Stimulated activated CD8-positive, alpha-beta memory T cell treated with anti-CD3 and anti-CD28 coated beads, Interleukin-4, amount 100 ng/mL, for 1 hour (primary cell): ENCODE results near the gene DDX49.
A peak's percentile ranks its signal among the peaks of the same experiment; 100 is the strongest.
"Not testable (repeated sequence)": the region's sequence is repeated elsewhere in the genome, so short reads cannot be mapped to it uniquely, and the experiment has no call there.

ENCODE experiments used
- DNase-seq, 2 donors: peaks; one replicate each; pipeline ENCODE4 v3.0.0-alpha.2; 2020; ENCODE audit warnings: low read depth in 2 of 2, low spot score in 1 of 2

The DDX49 gene

DNA sequence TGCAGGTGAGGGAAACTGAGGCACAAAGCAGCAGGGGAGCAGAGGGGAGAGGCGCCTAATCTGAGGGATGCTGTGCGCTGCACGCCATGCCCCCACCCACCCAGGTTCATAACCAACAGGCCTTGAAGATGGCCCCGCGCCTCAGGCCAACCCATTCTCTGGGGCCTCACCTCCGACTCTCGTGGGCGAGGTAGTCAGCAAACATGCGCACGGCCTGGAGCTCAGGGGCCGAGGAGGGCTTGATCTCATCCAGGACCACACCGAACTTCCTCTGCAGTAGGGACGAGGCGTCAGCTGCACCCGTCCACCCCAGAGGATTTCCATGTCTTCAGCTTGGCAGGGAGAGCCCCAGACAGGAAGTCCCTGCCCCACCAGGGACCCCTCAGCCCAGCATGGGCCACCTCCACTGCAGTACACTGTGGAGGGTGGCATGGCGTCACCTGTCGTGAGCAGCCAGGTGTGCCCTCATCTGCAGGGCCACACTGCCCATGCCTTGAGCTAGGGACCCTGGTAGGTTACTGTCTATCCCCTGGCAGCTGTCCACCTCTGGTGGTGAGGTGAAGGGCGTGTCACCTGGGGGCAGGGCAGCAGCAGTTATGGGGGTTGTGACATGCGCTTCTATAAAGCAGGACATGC lies 8.6 kb upstream of the DDX49 start:
- DNase-seq: no peak

DNA sequence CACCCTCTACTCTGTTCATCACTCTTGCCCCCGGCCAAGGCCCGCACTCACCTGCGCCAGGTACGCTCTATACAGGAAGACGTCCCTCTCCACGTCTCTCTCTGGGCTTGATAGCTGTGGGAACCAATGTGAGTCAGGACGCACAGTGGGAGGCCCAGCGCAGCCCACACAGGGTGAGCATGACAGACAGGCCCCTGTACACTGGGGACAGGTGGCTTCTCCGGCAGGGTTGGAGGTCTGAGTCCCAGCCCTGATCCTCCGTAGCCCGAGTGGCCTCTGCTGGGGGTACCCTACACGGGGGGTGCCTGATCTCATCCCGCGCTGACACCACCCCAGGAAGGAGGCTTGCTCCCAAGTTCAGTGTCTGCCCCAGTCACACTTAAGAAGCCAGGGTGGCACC lies 6.6 kb upstream of the DDX49 start:
- no peak for DNase-seq

GRCh38 chr19:18913466-18913865 lies 6.0 kb upstream of the DDX49 start:
- no peak for DNase-seq

DNA sequence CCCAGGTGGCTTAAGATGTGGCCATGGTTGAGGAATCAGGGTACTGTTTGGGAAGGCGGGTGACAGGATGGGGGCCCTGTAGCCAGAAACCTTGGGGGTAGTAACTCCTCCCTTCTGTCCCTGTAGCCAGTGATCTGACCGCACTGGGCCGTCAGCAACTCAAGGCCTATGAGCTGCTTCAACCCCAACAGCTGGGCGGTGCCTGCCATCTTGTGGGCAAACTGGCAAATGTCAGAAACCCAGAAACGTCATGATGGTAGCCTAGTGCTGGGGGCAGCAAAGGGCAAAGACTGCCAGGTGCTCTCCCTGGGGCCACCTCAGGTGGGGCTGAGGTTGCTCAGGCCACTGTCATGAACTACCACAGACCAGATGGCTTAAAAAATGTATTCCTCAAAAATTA lies 3.9 kb upstream of the DDX49 start:
- DNase-seq: no peak

GRCh38 chr19:18917593-18917992 lies 1.9 kb upstream of the DDX49 start:
- not testable (repeated sequence) for DNase-seq

DNA sequence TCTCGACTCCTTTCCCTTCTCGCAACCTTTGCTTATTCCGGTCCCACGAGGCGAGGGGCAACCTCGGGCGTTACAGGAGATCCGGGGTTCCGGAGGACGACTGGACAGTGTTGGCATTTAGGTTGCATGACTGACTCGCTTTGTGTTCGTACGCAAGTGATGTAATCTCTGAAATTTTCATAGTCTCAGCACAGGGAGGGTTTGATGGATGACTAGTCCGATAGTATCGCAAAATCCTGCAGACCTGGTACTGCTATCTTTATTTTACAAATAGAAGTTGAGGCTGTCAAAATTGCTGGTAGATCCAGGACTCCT lies 342 bp downstream of the DDX49 start:
- DNase-seq: no peak

GRCh38 chr19:18920400-18920799 lies 885 bp downstream of the DDX49 start:
- no peak for DNase-seq

GRCh38 chr19:18921593-18921992 lies 2.1 kb downstream of the DDX49 start:
- DNase-seq: no peak

DNA sequence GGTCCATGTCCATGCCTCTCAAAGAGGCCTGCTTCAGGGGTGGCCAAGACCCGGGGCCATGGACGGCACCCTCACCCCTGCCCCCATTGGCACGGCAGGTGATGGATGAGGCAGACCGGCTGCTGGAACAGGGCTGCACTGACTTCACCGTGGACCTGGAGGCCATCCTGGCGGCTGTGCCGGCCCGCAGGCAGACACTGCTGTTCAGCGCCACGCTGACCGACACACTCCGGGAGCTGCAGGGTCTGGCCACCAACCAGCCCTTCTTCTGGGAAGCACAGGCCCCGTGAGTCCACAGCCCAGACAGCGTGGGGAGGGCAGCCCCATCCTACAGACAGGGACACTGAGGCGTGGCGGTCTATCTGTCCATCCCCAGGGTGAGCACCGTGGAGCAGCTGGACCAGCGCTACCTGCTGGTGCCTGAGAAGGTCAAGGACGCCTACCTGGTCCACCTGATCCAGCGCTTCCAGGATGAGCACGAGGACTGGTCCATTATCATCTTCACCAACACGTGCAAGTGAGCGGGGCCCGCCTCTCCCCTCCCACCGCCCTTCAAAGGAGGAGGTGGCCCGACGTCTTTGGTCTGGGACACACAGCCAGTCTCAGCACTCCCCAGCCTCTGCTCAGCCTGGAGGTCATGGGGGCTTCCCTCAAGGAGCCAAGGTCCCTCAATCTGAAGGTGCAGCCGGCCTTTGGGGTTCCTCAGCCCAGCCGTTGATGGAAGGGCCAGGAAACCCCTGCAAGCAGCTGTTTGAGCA lies 2.9 kb downstream of the DDX49 start:
- no peak for DNase-seq

DNA sequence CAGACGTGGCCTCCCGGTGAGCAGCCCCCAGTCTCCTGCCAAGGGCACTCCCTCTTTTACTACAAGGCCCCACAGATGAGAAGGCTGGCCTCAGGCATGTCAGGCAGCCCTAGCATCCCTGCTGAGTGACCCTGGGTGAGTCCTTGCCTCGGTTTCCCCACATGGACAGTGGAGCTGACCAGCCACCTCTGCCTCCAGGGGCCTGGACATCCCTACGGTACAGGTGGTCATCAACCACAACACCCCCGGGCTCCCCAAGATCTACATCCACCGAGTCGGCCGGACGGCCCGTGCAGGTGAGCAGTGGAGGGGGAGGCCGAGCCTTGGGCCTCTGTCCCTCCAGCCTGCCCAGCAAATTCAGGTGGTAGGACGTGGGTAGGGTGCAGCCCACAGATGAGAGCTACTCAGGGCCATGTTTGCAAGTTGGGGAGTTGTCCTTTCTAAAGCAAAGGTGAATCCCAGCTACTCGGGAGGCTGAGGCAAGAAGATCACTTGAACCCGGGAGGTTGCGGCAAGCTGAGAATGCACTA lies 5.2 kb downstream of the DDX49 start:
- no peak for DNase-seq

GRCh38 chr19:18928018-18928805 lies 8.7 kb downstream of the DDX49 start:
- DNase-seq: no peak

GRCh38 chr19:18929311-18929710 lies 9.8 kb downstream of the DDX49 start:
- no peak for DNase-seq

- DNase-seq: no peak
Measured at GRCh38 chr19:18931316-18932162, 12.0 kb downstream of the DDX49 start.

- DNase-seq: peak; percentile 66 to 72
Measured at GRCh38 chr19:18932216-18932841, 12.8 kb downstream of the DDX49 start.

DNA sequence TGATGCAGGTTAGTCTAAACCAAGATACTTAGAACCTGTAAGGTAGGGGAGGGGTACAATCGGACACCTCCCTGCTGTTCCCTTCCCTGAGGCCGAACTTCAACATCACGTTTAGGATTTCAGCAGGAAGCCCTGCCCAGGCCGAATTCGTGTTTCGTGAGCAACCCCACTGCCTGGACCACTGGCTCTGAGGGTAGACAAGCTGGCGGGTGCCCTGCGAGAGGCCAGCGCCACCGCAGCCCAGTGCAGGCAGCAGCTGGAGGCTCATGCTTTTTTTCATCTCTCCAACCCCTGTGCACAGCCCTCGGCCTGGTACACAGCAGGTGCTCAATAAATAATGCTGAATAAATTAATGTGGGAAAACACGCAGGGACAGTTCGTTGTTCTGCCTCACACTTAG lies 13.8 kb downstream of the DDX49 start:
- DNase-seq: no peak

DNA sequence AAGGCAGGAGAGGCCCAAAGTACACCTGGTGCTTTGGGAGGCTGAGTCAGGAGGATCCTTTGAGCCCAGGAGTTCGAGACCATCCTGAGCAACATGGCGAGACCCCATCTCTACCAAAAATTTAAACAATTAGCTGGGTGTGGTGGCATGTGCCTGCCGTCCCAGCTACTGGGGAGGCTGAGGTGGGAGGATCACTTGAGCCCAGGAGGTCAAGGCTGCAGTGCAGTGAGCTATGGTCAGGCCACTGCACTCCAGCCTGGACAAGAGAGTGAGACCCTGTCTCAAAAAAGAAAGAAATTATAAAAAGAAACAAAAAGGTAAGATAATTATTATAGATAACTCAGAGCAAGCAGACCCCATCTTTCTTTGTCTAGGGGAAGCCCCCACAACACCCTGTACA lies 19.6 kb downstream of the DDX49 start:
- no peak for DNase-seq

DNA sequence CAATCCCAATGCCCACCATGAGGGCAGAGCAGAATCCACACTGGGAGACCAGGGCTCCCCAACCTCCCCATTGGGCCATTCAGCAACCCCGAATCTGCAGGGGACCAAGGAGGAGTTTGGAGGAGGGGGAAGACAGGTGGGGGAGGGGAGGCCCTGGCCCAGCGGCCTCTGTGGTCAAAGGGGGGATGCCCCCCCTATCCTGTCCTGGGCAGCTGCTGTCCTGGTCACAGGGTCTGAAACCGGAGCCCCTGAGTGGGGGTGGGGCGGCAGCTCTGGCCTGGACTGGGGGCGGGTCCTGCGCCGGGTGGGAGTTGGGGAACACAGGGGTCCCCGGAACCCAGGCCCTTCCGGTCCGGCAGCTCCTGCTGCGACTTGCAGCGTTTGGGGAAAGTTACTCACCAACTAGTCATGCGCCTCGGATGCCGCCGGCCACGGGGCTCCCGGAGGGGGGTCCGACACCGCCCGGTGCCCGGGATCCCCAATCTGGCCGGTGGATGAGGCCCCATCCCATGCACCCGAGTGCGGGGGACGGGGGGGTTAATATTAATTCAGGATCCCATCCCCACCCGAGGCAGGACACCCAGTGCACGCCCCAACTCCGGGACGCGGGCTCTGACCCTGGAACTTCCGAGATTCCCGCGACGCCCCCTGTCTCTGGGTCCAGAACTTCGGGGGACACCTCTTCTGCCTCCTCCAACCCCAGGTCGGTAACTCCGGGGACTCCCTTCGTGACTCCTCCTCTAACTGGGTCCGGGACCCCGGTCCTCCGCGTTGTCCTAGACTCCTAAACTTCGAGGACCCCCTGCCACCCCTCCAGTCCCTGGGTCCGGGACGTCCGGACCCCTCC lies 20.6 kb downstream of the DDX49 start:
- DNase-seq: no peak

DNA sequence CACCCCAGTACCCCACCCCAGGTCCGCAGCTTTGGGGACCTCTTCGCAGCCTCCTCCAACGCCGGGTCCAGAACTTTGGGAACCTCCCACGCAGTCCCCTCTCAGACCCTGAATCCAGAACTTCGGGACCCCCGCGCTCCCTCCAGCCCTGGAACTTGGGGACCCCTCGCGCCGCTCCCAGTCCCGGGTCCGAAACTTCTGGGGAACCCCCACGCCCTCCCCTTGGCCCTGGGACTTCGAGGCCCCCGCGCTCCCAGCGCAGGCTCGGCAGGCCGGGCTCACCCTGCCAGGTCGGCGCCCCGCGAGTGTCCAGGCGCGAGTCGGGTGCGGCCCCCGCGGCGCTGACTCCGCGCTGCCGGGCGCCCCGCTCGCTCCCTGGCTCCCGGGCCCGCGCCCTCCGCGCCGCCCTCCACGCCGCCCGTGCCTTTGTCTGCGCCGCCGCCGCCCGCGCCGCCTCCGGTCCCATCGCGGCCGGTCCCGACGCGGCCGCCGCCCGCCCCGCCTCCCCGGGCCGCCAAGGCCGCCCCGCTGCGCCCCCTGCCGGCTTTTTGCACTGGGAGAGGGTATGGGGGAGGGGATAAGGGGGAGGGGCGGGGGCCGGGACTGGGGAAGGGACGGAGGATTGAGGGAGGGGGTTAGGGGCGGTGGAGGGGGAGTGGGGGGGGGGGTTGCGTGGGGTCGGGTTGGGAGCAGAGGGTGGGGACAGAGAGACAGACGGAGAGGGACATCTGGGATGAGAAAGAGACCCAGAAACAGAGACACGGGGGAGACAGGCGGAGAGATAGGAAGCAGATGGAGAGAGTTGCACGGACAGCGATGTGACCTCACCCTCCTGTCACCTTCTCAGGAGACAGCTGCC lies 21.5 kb downstream of the DDX49 start, which contains the start of gene HOMER3:
TSS of gene HOMER3 (minus strand) at position 449 of the 859 bp plus-strand sequence. CDS start 2,235 bp downstream, outside the sequence.
- DNase-seq: peak; percentile 56 to 60
